ENCODE data around the gene PACS1.

DNA sequence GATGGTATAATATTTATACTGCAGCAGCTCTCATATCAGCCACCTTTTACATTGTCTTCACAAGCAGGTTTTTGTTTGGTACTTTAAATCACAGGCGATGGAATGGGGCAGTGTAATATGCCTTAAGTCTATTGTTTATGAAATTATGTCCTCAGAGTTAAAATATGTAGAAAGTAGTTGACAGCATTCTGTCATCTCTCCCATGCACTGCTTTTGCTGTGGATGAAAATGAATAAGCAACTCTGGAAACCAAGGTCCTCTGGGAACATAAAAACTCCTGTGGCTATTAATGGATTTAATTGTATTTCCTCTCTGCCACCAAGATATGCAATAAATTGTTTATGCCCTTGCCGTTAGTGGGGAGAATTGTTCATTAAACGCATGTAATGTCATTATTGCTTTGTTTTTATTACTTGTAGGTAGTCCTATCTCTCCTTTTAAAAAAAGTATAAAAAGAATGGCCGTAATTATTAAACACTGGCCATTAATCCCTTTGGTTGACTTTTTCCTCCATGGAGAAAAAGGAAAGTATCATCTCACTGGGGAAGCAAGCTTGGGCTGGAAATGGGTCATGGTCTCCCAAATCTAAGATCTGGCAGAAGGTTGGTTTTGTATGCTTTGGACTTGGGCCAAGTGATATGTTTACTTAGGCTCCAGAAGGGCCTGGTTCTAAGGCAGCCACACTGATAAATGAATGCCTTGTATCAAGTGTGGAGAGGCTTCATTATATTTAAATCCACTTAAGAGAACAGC lies 13.1 kb downstream of the PACS1 start:
- TF ChIP-seq CTCF (IDR thresholded peaks at IDR 0.05) (no peak), REST (IDR thresholded peaks at IDR 0.05; ENCODE audit: low read depth, low read length) (no peak), RFX5 (IDR thresholded peaks at IDR 0.05; ENCODE audit: low read length) (no peak; the same call in 1 of the 2 replicates), GABPA (IDR thresholded peaks at IDR 0.05; ENCODE audit: low read depth) (no peak)

All from SK-N-SH (cell line).